Measurements from ENCODE around the gene ABCC9.
A peak's percentile ranks its signal among the peaks of the same experiment; 100 is the strongest.

ABCC9 gene

DNA sequence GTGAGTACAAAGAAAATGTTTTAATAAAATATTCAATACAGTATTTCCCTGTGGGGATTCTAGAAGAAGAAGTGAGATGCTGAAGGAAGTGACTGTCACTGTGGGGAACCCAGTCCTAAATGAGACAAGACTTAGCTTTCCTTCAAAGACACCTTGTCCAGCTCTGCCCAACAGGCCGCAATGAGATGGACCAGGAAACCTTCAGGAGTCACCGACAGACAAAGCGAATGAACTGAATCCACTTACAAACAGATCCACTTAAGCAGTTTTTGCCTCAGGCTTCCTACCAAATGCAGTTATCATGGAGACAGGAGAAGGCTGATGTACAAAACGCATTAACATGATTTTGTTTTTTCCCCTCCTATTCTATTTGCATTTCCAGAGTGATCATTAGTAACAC lies 176.3 kb downstream of the ABCC9 start:
- no peak for TF ChIP-seq JUND (IDR thresholded peaks at IDR 0.05; ENCODE audit: low read depth)
- in situ Hi-C loops (cut with HindIII; ENCODE audit: low pct_unique_long_range_greater_than_20kb, low sequenced_read_pairs): no loop called here
- no peak for DNase-seq (ENCODE audit: low read depth in 1 of 2, low spot score in 1 of 2)

DNA sequence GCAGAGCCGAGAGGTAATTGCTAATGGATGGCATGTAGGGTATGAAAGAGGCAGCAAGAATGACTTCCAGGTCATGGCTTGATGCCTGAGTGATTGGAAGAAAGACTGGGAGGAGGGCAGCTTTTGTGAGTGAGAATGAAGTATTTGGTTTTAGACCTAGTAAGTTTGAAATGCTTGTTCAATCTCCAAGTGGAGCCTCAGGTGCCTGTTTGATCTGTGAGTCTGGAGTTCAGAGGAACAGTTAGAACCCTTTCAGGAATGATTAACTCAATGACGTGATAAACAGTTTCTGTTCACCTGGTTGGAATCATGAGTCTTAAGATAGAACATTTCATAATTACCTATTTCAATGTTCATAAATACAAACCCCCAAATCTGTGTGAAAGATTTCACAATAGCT lies 177.2 kb downstream of the ABCC9 start:
- DNase-seq (ENCODE audit: low read depth in 1 of 2, low spot score in 1 of 2): no peak
- in situ Hi-C loops (cut with HindIII; ENCODE audit: low pct_unique_long_range_greater_than_20kb, low sequenced_read_pairs): no loop called here

DNA sequence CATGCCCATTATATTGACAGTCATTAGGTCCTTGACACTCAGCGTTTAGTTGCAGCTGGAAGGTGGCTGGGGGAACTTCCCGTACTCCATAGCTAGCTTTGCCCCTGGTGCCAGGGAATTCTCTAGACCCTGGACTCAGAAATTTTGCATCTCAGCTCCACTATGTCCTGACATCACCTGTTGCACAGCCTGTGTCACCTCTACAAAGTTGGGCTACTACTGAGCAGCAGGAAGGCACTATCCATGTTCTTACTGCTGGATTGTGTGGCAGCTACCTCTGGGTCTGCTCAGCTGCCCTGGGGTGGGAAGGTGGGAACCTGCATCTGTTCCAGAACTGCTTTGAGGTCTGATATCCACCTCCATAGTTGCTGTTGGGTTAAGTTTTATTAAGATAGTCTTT lies 177.7 kb downstream of the ABCC9 start:
- in situ Hi-C loops (cut with HindIII; ENCODE audit: low pct_unique_long_range_greater_than_20kb, low sequenced_read_pairs): no loop called here
- DNase-seq (ENCODE audit: low read depth in 1 of 2, low spot score in 1 of 2): no peak
- TF ChIP-seq JUND (IDR thresholded peaks at IDR 0.05; ENCODE audit: low read depth): no peak

More for the DNA sequence above, 177.2 kb downstream of the ABCC9 start:
- no peak for TF ChIP-seq JUND (IDR thresholded peaks at IDR 0.05; ENCODE audit: low read depth)

DNA sequence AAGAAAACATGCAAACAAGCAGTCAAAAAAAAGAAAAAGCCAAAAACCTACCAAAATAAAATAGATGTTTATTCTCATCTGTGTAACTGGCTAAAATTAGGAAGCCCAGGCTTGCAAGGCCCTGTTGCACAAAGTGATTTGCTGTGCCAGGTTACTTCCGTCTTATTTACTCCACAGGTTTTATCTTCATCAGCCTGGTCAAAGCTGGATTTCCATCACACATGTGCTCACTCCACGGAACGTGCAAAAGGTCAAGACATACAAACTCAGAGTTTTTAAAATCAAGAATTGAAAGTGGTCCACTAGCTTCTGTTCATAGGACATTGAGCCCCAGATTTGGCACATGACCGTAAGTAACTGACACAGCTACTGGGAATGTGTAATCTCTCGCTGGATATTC lies 181.5 kb downstream of the ABCC9 start:
- no peak for DNase-seq (ENCODE audit: low read depth in 1 of 2, low spot score in 1 of 2)
- TF ChIP-seq JUND (IDR thresholded peaks at IDR 0.05; ENCODE audit: low read depth): no peak
- in situ Hi-C loops (cut with HindIII; ENCODE audit: low pct_unique_long_range_greater_than_20kb, low sequenced_read_pairs): no loop called here

DNA sequence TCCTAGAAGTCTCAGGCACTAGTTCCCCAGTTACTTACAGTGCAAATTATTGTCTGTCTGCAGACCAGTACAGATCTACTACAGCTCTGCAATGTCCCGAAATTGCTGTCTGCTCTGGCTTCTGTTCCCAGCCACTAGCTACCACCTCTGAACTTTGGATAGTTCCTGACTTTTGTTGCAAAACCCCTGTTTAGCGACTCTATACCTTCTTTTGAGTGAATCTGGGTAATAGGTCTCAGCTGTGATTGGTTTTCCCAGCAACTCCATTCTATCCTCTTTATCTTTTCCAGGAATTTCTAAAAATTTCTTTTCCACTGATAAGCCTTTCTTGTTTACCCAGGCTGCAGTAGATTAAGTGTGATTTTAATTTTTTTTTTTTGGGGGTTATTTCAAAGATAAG lies 183.5 kb downstream of the ABCC9 start:
- no peak for DNase-seq (ENCODE audit: low read depth in 1 of 2, low spot score in 1 of 2)
- in situ Hi-C loops (cut with HindIII; ENCODE audit: low pct_unique_long_range_greater_than_20kb, low sequenced_read_pairs): no loop called here
- TF ChIP-seq JUND (IDR thresholded peaks at IDR 0.05; ENCODE audit: low read depth): no peak

DNA sequence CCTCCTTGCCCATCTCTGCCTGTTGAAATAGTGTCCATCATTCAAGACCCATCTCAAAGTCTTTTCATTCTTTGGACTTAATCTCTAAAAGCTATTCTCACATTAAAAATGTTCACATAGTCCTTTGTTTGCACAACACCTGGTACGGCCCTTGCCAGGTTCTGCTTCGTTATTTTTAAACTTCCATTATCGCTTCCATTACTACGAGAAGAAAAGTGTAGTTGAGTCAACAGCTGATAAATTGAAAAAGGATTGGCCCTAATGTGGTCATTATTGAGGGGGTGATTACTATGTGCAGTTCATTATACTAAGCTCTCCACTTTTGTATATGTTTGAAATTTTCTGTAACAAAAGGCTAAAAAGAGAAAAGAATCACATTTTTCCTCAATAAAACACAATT lies 184.5 kb downstream of the ABCC9 start:
- no peak for DNase-seq (ENCODE audit: low read depth in 1 of 2, low spot score in 1 of 2)
- in situ Hi-C loops (cut with HindIII; ENCODE audit: low pct_unique_long_range_greater_than_20kb, low sequenced_read_pairs): no loop called here
- TF ChIP-seq JUND (IDR thresholded peaks at IDR 0.05; ENCODE audit: low read depth): no peak

DNA sequence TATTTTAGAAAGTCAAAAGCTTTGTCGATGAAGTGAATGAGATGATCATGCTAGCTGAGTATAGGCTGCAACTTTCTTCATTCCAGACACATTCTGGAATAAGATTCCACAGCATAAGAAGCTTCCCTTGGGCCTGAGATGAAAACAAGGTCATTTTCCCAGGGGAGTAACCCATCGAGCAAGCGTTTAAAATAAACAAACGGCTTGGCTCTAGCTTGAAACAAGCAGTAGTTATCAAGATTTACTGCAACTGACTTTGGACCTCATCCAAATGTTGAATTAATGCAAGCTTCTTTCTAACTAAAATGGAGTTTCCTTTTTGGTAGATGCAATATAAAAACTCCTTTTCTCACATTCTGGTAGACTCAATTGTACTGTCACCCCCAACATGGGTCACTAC lies 189.7 kb downstream of the ABCC9 start:
- peak in 1 of 2 experiments; percentile 79 for DNase-seq (ENCODE audit: low read depth in 1 of 2, low spot score in 1 of 2)
- no peak for TF ChIP-seq JUND (IDR thresholded peaks at IDR 0.05; ENCODE audit: low read depth)

More for the DNA sequence above, 189.7 kb downstream of the ABCC9 start:
- in situ Hi-C loops (cut with HindIII; ENCODE audit: low pct_unique_long_range_greater_than_20kb, low sequenced_read_pairs): no loop called here
